Heart right ventricle (tissue), 16 donors: Measurements from ENCODE around the gene MEP1A. TPM values are rescaled to one million over a fixed set of nuclear protein-coding genes. Genes with fewer than 3 reads are reported as not detected.
"Not testable (repeated sequence)": the region's sequence is repeated elsewhere in the genome, so short reads cannot be mapped to it uniquely, and the experiment has no call there.

Experiments used
- ATAC-seq, 8 donors: fragments of 200-7000 bp; cut with Tn5 transposase; one replicate each; pipeline ENCODE4 v1.9.1; 2020; ENCODE audit warnings: mild to moderate bottlenecking in 8 of 8, moderate library complexity in 8 of 8, moderate number of reproducible peaks in 1 of 8
- DNase-seq, 2 donors: peaks; one replicate each; pipeline ENCODE4 v3.0.0-alpha.2; 2020
- H3K27ac ChIP-seq, 10 donors: fragments of 200-600 bp; sonication (generic) in 2 of 10; one replicate each; pipeline versions ENCODE4 v1.5.0 to v1.8.0; 2020 to 2022; ENCODE audit warnings: mild to moderate bottlenecking in 3 of 10
- H3K27me3 ChIP-seq, 7 donors: fragments of 200-600 bp; one replicate each; pipeline ENCODE4 v1.8.0; 2021 to 2022; ENCODE audit warnings: mild to moderate bottlenecking in 2 of 7
- H3K36me3 ChIP-seq, 9 donors: fragments of 200-600 bp; sonication (generic) in 1 of 9; one replicate each; pipeline versions ENCODE4 v1.5.0 to v1.8.0; 2020 to 2022; ENCODE audit warnings: mild to moderate bottlenecking in 2 of 9
- H3K4me1 ChIP-seq, 9 donors: fragments of 200-600 bp; sonication (generic) in 1 of 9; one replicate each; pipeline versions ENCODE4 v1.5.0 to v1.8.0; 2020 to 2022; ENCODE audit warnings: mild to moderate bottlenecking in 4 of 9
- H3K4me3 ChIP-seq, 10 donors: fragments of 200-600 bp; sonication (generic) in 2 of 10; one replicate each; pipeline versions ENCODE4 v1.5.0 to v1.8.0; 2020 to 2022; ENCODE audit warnings: mild to moderate bottlenecking in 7 of 10, moderate library complexity in 2 of 10
- H3K9me3 ChIP-seq, 11 donors: fragments of 200-600 bp in 10 of 11; sonication (generic) in 2 of 11; one replicate each; pipeline versions ENCODE4 v1.5.0 to v1.8.0; 2013 to 2022; ENCODE audit warnings: mild to moderate bottlenecking in 2 of 11, control low read depth in 1 of 11, moderate library complexity in 1 of 11
- WGBS, 2 donors: extraction: QIAGEN DNeasy Blood & Tissue Kit; methylation state at CpG; one replicate each; pipeline ENCODE4 v1.1.7; 2013; ENCODE audit warnings: inconsistent platforms in 1 of 2; 5-methylcytosine and 5-hydroxymethylcytosine counted together
- intact Hi-C, 10 donors: fragments of 100-400 bp; cut with DNase I; formaldehyde crosslinking; loops; one replicate each; pipeline versions ENCODE4 v1.11.1 to v1.14.2; 2022
- polyA plus RNA-seq, 2 donors: library from polyadenylated mRNA; stranded (reverse); fragments of 200-250 nt; gene quantifications; one replicate each; pipeline ENCODE4 v1.2.3, GENCODE V29; 2013
- total RNA-seq, 10 donors: library from RNA; stranded (reverse); fragmentation: NEBNext Ultra II Directional in 3 of 10; extraction: Animal tissue kit (Norgen Biotek cat#: 25700) in 3 of 10; gene quantifications; one replicate each; pipeline versions ENCODE4 v1.2.1 to v1.2.4, GENCODE V29; 2021 to 2023
- TF ChIP-seq, protein P1 (sequence below), 9 donors: fragments of 200-600 bp; sonication (generic) in 2 of 9; IDR thresholded peaks; one replicate each; pipeline versions ENCODE4 v1.5.0 to v1.8.0; 2021 to 2022; ENCODE audit warnings: antibody characterized with exemption in 9 of 9, mild to moderate bottlenecking in 5 of 9, moderate library complexity in 1 of 9
- donor health status: Arrhythmogenic right ventricular cardiomyopathy.
- donor health status: ischemic (EF 13 %, LVEDD 7.1; RV severe dilation, severe dysfunction).
- donor health status: healthy with polysubstance abuse.
- donor health status: DM: no; HTN: yes; CAD: no.
- donor health status: DM: no; HTN: no; CAD: no.
- donor health status: ischemic (EF 25% LVEDD 6.9; RV normal size, moderate dysfunction).
- donor health status: ischemic (EF 25% LVEDD 5.7; RV mildly dilated, moderate dysfunction).
- donor health status: healthy.
- donor health status: DM: yes; HTN: yes; CAD: no.
- donor health status: Ischemic cardiomyopathy.
- donor health status: ischemic (EF 35%, LVEDD 5.7; RV mildly dilated, moderate dysfunction).
- donor health status: nonischemic (EF 11% LVEDD 7.7; RV severe dilation, severe dysfunction).
- donor health status: DM: yes; HTN: yes; CAD: no.
- donor health status: PGD.
- donor health status: ischemic (EF 29% LVEDD 5.4; RV normal size, mild dysfunction).
- donor health status: nonischemic (EF 23%, LVEDD 6.1; RV moderate dilation, normal function).

Gene MEP1A
- total and polyA plus RNA-seq, 12 donors: not detected

DNA sequence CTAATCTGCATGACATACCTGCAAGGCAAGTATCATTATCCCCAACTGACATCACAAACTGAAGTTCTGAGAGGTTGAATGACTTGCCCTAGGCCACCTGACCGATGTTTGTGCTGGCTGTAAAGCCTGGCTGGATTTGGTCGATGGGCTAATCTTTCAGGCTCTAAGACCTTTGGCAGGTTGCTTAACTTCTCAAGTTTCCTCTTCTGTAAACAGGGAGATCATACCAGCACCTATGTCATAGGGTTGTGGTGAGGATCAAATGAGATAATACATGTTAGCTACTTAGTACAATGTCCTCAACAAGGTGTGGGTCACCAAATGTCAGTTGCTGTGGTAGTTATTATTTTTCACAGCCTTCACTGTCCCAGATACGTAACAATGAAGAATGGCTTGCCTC lies 32.3 kb upstream of the MEP1A start:
- no peaks in the 10 kb centered on the region for H3K36me3 ChIP-seq
- TF ChIP-seq, protein P1, sequence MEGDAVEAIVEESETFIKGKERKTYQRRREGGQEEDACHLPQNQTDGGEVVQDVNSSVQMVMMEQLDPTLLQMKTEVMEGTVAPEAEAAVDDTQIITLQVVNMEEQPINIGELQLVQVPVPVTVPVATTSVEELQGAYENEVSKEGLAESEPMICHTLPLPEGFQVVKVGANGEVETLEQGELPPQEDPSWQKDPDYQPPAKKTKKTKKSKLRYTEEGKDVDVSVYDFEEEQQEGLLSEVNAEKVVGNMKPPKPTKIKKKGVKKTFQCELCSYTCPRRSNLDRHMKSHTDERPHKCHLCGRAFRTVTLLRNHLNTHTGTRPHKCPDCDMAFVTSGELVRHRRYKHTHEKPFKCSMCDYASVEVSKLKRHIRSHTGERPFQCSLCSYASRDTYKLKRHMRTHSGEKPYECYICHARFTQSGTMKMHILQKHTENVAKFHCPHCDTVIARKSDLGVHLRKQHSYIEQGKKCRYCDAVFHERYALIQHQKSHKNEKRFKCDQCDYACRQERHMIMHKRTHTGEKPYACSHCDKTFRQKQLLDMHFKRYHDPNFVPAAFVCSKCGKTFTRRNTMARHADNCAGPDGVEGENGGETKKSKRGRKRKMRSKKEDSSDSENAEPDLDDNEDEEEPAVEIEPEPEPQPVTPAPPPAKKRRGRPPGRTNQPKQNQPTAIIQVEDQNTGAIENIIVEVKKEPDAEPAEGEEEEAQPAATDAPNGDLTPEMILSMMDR (IDR thresholded peaks at IDR 0.05): no peak
- intact Hi-C loops: loop anchor here in 1 of 10 donors (5.0 kb wide), 1 partner anchor 349 kb away; no protein-coding TSS in a partner anchor
- H3K27me3 ChIP-seq: peaks cover 0 to 3% (median 0%) of the 10 kb centered on the region in 7 donors
- no peaks in the 10 kb centered on the region for H3K9me3 ChIP-seq
- no peak overlapping the region for H3K27ac ChIP-seq
- ATAC-seq: no peak
- H3K4me1 ChIP-seq: peaks cover 0 to 12% (median 9%) of the 10 kb centered on the region in 9 donors
- H3K4me3 ChIP-seq: no peak overlapping the region
- DNase-seq: no peak
- 81 to 82% methylated on average over 3 of the region's 3 CpGs for WGBS, 2 donors

DNA sequence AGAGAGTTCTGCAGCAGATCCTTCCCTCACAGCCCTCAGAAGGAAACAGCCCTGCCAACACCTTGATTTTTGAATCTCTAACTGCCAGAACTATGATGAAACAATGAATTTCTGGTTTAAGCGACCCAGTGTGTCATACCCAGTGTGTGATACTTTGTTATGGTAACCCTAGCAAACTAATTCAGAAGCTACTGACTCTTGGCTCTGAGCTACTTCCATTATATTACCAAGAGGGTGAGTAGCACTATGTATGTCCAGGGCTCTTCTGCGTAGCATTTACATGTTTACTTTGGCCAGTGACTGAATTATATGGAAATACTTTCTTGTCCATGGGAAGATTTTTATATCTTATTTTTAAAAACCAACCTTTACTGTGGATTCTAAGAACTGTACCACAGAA lies 29.7 kb upstream of the MEP1A start:
- WGBS, 2 donors: 80 to 84% methylated on average over 2 of the region's 2 CpGs
- no peak for ATAC-seq
- H3K4me3 ChIP-seq: no peak overlapping the region

DNA sequence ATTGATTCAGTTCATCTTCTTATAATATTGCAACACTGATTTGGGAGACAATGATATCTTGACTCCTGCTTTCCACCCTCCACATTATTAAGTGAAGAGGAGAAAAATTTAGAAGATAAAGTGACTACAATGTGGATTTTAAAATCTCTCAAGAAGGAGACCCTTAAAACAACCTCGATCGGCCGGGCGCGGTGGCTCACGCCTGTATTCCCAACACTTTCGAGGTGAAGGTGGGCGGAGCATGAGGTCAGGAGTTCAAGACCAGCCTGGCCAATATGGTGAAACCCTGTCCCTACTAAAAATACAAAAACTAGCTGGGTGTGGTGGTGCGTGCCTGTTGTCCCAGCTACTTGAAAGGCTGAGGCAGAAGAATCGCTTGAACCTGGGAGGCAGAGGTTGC lies 28.9 kb upstream of the MEP1A start:
- H3K36me3 ChIP-seq, H3K4me3 ChIP-seq, H3K4me1 ChIP-seq, H3K27ac ChIP-seq, ATAC-seq, DNase-seq, H3K27me3 ChIP-seq: not testable (repeated sequence)
- intact Hi-C loops: loop anchor here in 1 of 10 donors (5.0 kb wide), 1 partner anchor 352 kb away; no protein-coding TSS in a partner anchor
- WGBS, 2 donors: 92 to 95% methylated on average over 10 of the region's 10 CpGs
- H3K9me3 ChIP-seq: peaks cover 0 to 12% (median 0%) of the 10 kb centered on the region in 11 donors

More for the DNA sequence above, 29.7 kb upstream of the MEP1A start:
- Histone ChIP-seq H3K27ac (no peak overlapping the region), H3K27me3 (peaks cover 0 to 3% (median 0%) of the 10 kb centered on the region in 7 donors), H3K36me3 (no peaks in the 10 kb centered on the region), H3K9me3 (peaks cover 0 to 12% (median 0%) of the 10 kb centered on the region in 11 donors), H3K4me1 (no peaks in the 10 kb centered on the region)
- intact Hi-C loops: loop anchor here in 1 of 10 donors (5.0 kb wide), 1 partner anchor 351 kb away; no protein-coding TSS in a partner anchor
- DNase-seq: no peak
- TF ChIP-seq, protein P1 (IDR thresholded peaks at IDR 0.05): no peak

- 93 to 94% methylated on average over 5 of the region's 5 CpGs for WGBS, 2 donors
- peaks cover 0 to 3% (median 0%) of the 10 kb centered on the region in 7 donors for H3K27me3 ChIP-seq
- H3K4me3 ChIP-seq: no peak overlapping the region
- H3K4me1 ChIP-seq: no peaks in the 10 kb centered on the region
- TF ChIP-seq, protein P1 (IDR thresholded peaks at IDR 0.05): no peak
- H3K36me3 ChIP-seq: no peaks in the 10 kb centered on the region
- DNase-seq (no peak), ATAC-seq (no peak)
- no peak overlapping the region for H3K27ac ChIP-seq
- H3K9me3 ChIP-seq: peaks cover 0 to 12% (median 0%) of the 10 kb centered on the region in 11 donors
- intact Hi-C loops: loop anchor here in 1 of 10 donors (5.0 kb wide), 1 partner anchor 353 kb away; no protein-coding TSS in a partner anchor
Observed at GRCh38 chr6:46764961-46765360, 28.2 kb upstream of the MEP1A start.

DNA sequence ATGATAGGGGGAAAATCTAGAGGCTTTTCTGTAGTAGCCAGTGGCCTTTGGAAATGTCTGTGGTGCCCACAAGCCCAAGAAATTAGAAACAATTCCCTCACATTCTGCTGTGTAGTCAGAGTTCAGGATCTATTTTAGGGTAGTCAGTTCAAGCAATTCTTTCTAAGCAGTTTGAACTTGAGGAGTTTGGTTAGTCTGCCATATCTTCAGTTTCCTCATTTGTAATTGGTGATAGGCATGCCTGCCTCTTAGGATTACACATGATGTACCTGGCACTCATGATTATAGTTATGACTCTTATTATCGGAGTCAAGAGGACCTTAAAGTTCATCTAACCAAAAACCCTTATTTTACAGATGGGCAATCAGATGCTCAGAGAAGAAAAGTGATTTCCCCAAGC lies 21.2 kb upstream of the MEP1A start:
- Histone ChIP-seq H3K4me3 (no peak overlapping the region), H3K9me3 (peaks cover 0 to 8% (median 0%) of the 10 kb centered on the region in 11 donors), H3K27ac (peak overlapping the region in 2 of 10 donors; percentile 60 to 82), H3K36me3 (no peaks in the 10 kb centered on the region), H3K4me1 (peaks cover 0 to 33% (median 8%) of the 10 kb centered on the region in 9 donors), H3K27me3 (no peaks in the 10 kb centered on the region)
- 57 to 71% methylated on average over 1 of the region's 1 CpG for WGBS, 2 donors
- ATAC-seq (peak in 3 of 8 donors; percentile 19 to 42 (median 31)), DNase-seq (no peak)
- intact Hi-C loops: no loop called here
- TF ChIP-seq, protein P1 (IDR thresholded peaks at IDR 0.05): no peak
